OCI-LY3 (cell line): Measurements from ENCODE around the gene MED4.

Experiments used
- CTCF ChIP-seq: fragments of 200-600, 300-600 bp; sonication (generic); IDR thresholded peaks from 2 replicates; pipeline ENCODE4 v1.5.1; 2014; ENCODE audit warnings: antibody characterized with exemption, low read length, low read depth
- EZH2phosphoT487 ChIP-seq: fragments of 200-600 bp; shearing (Covaris generic); IDR thresholded peaks from 2 replicates; pipeline ENCODE4 v1.6.1; 2018; ENCODE audit warnings: antibody characterized with exemption, mixed run types, low read depth

DNA sequence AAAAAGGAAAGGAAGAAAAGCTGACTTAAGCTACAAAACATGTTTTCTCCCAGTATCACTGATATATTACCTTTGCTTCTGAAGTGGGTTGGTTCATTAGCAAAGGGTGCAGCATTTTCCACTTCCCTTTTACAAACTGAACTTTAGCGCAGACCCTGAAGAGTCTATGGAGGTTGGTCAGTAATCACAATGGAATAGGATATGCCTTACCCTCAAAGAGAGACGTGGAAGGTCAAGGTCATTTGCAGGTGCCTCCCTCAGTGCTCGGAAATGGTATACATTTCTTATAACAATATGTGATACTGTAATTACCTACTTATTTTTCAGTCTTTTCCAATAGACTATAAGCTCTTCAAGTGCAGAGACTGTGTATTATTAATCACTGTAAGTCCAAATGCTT, 21.9 kb upstream of the MED4 start:
- TF ChIP-seq CTCF (no peak), EZH2phosphoT487 (no peak)
